Measurements from ENCODE around the gene SDHB. TPM values are rescaled to one million over a fixed set of nuclear protein-coding genes. Genes with fewer than 3 reads are reported as not detected.

SDHB gene
- total and polyA plus RNA-seq, 2 of the 8 experiments (the other 6 are each of a cell fraction or from before 2014, with no cell fraction given): 84.0 to 98.7 TPM

DNA sequence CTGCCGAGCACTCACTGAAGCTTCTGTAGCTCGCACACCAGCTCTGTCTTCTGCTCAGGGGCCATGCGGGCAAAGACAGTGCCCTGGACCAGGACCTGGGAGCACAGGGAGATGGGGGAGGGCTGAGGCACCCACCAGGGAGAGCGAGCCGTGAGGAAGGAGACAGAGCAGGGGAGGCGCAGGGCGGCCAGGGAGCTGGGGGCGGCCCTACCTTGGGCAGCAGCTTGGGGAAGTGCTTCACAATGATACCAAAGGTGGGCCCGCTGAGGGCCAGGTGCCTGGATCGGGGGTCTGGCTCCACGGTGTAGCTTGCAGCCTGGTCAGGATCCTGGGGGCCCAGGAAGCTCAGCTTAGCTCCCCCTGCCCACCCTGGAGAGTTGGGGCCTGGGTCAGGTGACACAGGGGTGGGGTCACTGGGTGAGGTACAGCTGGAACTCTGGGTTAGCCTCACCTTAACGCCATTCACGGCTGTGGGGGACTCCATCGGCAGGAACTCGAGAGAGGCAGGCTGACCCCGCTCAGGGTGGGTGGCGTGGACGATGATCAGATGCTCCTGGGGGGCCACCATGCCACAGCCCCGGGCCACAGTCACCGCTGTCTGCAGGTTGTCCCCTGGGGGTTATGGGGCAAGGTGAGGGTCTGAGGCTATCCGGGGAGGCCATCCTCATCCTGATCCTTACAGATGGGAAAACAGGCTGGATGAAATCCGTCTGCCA, 64.0 kb downstream of the SDHB start:
- H3K27ac ChIP-seq (ENCODE audit: low read depth, low read length): no peak overlapping the region
- H3K4me3 ChIP-seq (ENCODE audit: extremely low read depth in 1 of 4, insufficient read depth in 2 of 4, low read depth in 3 of 4, low read length in 4 of 4): no peak overlapping the region
- no peak overlapping the region for H3K14ac ChIP-seq (ENCODE audit: insufficient read length)
- no peak overlapping the region for H4K91ac ChIP-seq (replicated peaks; ENCODE audit: insufficient read length, low read length)
- H3K79me2 ChIP-seq (ENCODE audit: control insufficient read depth in 1 of 2, insufficient read depth in 2 of 2, low read length in 2 of 2): no peaks in the 10 kb centered on the region
- H3K27me3 ChIP-seq (replicated peaks in 1 of 4; ENCODE audit: control insufficient read depth in 3 of 4, extremely low read depth in 1 of 4, insufficient read depth in 3 of 4, low read length in 3 of 4): no peaks in the 10 kb centered on the region
- no peaks in the 10 kb centered on the region for H3K23me2 ChIP-seq (ENCODE audit: low read depth, low read length)
- no peak overlapping the region for H3K4ac ChIP-seq (replicated peaks; ENCODE audit: insufficient read length, low read depth, low read length)
- H3K36me3 ChIP-seq (ENCODE audit: control insufficient read depth in 2 of 4, insufficient read depth in 4 of 4, low read length in 3 of 4): peaks cover 0 to 9% (median 4%) of the 10 kb centered on the region in 4 experiments; a peak in 3 of 8 replicates
- no peaks in the 10 kb centered on the region for H3K9me3 ChIP-seq (ENCODE audit: insufficient read depth in 2 of 2, low read depth in 1 of 2, low read length in 1 of 2)
- POLR2A ChIA-PET (ENCODE audit: partially characterized antibody): interaction anchor here (1.4 to 2.7 kb wide), 6 partner anchors 9 to 50 kb away, joined by 4 to 16 read pairs (median 8); partner anchors contain the start of gene MFAP2
- H3K79me1 ChIP-seq (ENCODE audit: low read depth, low read length): no peaks in the 10 kb centered on the region
- no peak overlapping the region for H2AFZ ChIP-seq (ENCODE audit: low read length)
- H4K20me1 ChIP-seq (replicated peaks in 1 of 2; ENCODE audit: control insufficient read depth in 1 of 2, insufficient read depth in 2 of 2, low read length in 2 of 2): peaks cover 0 to 2% of the 10 kb centered on the region in 2 experiments
- H3K9ac ChIP-seq (replicated peaks in 1 of 4; ENCODE audit: extremely low read depth in 1 of 4, low read depth in 3 of 4, low read length in 3 of 4): no peak overlapping the region
- 93% methylated on average over 20 of the region's 22 CpGs; no CpG with 5 or more reads in 1 of the 2 experiments for WGBS, 2 experiments (ENCODE audit: extremely low coverage in 1 of 2, insufficient coverage in 1 of 2, insufficient read length in 1 of 2, insufficient replicate concordance in 2 of 2, low coverage in 1 of 2, low lambda C conversion rate in 2 of 2, missing lambda C conversion rate in 1 of 2)
- H3K18ac ChIP-seq (ENCODE audit: extremely low read depth, low read length): no peak overlapping the region
- H3K56ac ChIP-seq (replicated peaks; ENCODE audit: insufficient read length, low read depth, low read length): no peak overlapping the region
- H4K5ac ChIP-seq (ENCODE audit: insufficient read length, low read depth, low read length): no peak overlapping the region
- no peak overlapping the region for H2BK120ac ChIP-seq (replicated peaks; ENCODE audit: low read depth, low read length)
- no peak overlapping the region for H2BK5ac ChIP-seq (ENCODE audit: low read depth, low read length)
- FAIRE-seq (no peak), DNase-seq (ENCODE audit: low read depth in 1 of 2, low spot score in 2 of 2) (no peak)
- H3K4me1 ChIP-seq (replicated peaks in 1 of 4; ENCODE audit: control insufficient read depth in 3 of 4, insufficient read depth in 4 of 4, low read length in 3 of 4): peaks cover 0 to 3% (median 0%) of the 10 kb centered on the region in 4 experiments; a peak in 2 of 7 replicates
- H2BK20ac ChIP-seq (ENCODE audit: low read length): no peak overlapping the region
- H3K23ac ChIP-seq (ENCODE audit: insufficient read length): no peak overlapping the region
- peak overlapping the region; percentile 51; the same call in 1 of the 2 replicates for H4K8ac ChIP-seq (ENCODE audit: extremely low read depth, insufficient read depth, low read length)
- H3K4me2 ChIP-seq (ENCODE audit: insufficient read depth in 1 of 2, low read depth in 2 of 2, low read length in 2 of 2): no peak overlapping the region
- no peak overlapping the region for H2BK15ac ChIP-seq (ENCODE audit: low read length)
- H2BK12ac ChIP-seq (ENCODE audit: low read depth, low read length): no peak overlapping the region
- CTCF ChIA-PET (ENCODE audit: partially characterized antibody): interaction anchor here (0.8 to 14.2 kb wide), 11 partner anchors 13 to 429 kb away, joined by 3 to 267 read pairs (median 3); no protein-coding TSS in a partner anchor
- no peak overlapping the region for H2AK5ac ChIP-seq (ENCODE audit: low read depth, low read length)
- TF ChIP-seq EZH2 (IDR thresholded peaks at IDR 0.05; ENCODE audit: low read depth, low read length, severe bottlenecking) (no peak), SP4 (IDR thresholded peaks at IDR 0.05; ENCODE audit: low read length) (no peak), TAF1 (IDR thresholded peaks at IDR 0.05; ENCODE audit: low read depth, low read length) (no peak), GTF2F1 (IDR thresholded peaks at IDR 0.05; ENCODE audit: borderline replicate concordance, low read depth, low read length) (no peak), RBBP5 (IDR thresholded peaks at IDR 0.05; ENCODE audit: borderline replicate concordance, low read depth, low read length) (no peak), KDM4A (IDR thresholded peaks at IDR 0.05; ENCODE audit: low read depth, low read length, severe bottlenecking) (no peak)
- TF ChIP-seq, protein P1, sequence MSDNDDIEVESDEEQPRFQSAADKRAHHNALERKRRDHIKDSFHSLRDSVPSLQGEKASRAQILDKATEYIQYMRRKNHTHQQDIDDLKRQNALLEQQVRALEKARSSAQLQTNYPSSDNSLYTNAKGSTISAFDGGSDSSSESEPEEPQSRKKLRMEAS (IDR thresholded peaks at IDR 0.05): no peak
- TF ChIP-seq, protein P2, sequence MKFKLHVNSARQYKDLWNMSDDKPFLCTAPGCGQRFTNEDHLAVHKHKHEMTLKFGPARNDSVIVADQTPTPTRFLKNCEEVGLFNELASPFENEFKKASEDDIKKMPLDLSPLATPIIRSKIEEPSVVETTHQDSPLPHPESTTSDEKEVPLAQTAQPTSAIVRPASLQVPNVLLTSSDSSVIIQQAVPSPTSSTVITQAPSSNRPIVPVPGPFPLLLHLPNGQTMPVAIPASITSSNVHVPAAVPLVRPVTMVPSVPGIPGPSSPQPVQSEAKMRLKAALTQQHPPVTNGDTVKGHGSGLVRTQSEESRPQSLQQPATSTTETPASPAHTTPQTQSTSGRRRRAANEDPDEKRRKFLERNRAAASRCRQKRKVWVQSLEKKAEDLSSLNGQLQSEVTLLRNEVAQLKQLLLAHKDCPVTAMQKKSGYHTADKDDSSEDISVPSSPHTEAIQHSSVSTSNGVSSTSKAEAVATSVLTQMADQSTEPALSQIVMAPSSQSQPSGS (IDR thresholded peaks at IDR 0.05; ENCODE audit: low read length): no peak
